HTR-8/SVneo (cell line): ENCODE measurements around the gene CDKAL1.
A peak's percentile ranks its signal among the peaks of the same experiment; 100 is the strongest.

Experiments
- DNase-seq: peaks from one replicate; pipeline ENCODE4 v3.0.0; 2011; ENCODE audit warnings: low spot score, mixed read lengths; ENCODE audit not compliant: insufficient read length
- FAIRE-seq: peaks from 2 replicates; lab custom pipeline; 2011; peaks lifted over from hg19 to GRCh38; lab: Jason Lieb, UNC

The CDKAL1 gene

DNA sequence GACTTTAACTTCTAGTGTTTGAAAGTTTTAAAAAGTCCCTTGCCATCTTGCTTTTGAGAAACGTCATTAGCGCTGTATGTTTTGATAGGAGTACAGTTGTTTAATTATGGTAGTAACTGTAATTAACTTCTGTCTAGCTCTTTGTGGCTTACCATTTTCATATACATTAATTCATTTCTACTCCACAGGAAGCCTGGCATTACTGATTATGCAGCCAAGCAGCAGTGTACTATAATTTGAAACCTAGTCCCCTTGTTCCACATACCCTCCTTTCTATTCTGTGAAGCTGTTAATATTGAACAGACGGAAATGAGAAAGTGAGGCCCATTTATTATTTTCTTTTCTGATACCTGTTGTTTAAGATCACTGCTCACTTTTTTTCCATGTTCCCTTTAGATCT lies 235.4 kb downstream of the CDKAL1 start:
- FAIRE-seq (no peak), DNase-seq (no peak)

DNA sequence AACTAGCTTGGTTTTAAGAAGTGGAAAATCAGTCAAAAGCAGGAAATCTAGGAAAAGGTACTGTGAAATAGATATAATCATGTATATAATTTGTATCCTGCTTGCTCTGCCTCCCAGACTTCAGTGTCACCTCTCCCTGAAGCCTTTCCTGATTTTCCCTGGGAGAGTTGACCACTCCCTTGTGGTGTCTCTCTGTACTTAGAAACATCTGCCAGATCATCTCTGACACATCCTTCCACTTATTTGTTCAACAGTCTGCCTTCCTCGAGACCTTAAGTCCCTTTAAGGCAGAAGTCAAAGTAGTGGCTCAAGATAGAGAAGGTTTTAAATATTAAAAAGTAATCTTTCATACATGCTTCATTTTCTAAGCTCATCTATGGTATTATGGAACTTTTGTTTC lies 236.5 kb downstream of the CDKAL1 start:
- DNase-seq (no peak), FAIRE-seq (no peak)

DNA sequence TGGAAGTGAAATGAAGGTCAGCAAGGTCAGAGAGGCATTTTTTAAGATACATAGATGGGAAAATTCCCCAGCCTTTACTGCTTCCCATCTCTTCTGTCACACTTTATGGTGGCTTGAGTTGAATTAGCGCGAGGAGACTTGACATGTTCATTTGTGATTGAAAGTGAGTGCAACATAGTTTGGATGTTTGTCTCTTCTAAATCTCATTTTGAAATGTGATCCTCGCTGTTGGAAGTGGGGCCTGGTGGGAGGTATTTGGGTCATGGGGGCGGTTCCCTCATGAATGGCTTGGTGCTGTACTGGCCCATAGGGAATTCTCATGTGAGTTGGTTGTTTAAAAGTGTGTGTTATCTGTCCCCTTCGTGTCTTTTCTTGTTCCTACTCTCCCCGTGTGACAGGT lies 237.2 kb downstream of the CDKAL1 start:
- no peak for FAIRE-seq
- DNase-seq = no peak

GRCh38 chr6:20773822-20774221 lies 239.6 kb downstream of the CDKAL1 start:
- DNase-seq (no peak), FAIRE-seq (no peak)

DNA sequence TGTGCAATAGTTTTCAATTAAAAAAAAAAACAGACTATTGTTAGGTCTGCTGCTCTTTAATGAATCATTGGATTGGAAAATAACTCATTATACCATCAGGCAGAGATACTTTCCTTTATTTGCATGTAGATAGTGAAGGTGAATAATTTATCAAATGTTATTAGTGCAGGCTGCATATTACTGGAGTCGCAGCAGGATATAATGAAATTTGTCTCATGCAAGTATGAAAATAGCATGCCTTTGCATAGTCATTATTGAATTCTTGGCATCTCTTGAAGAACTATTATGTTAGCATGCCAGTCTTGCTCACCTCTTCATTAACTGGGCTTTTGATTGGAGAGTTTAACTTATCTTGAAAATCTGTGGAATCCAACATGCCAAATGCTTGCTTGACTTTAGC lies 241.7 kb downstream of the CDKAL1 start:
- FAIRE-seq (no peak), DNase-seq (no peak)

DNA sequence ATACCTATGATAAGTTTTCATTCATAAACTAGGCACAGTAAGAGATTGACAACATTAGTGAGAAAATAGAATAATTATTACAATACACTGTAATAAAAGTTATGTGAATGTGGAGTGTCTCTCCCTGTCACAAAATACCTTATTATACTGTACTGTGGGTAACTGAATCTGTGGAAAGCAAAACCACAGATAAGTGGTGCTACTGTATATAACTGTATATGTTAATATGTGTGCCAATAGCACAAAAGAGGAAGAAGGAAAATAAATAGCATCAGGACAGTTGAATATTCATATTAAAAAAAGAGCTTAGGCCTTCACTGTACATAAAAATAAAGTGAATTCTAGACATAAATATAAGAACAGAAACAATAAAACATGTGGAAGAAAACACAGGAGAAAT lies 243.5 kb downstream of the CDKAL1 start:
- DNase-seq = no peak
- no peak for FAIRE-seq

DNA sequence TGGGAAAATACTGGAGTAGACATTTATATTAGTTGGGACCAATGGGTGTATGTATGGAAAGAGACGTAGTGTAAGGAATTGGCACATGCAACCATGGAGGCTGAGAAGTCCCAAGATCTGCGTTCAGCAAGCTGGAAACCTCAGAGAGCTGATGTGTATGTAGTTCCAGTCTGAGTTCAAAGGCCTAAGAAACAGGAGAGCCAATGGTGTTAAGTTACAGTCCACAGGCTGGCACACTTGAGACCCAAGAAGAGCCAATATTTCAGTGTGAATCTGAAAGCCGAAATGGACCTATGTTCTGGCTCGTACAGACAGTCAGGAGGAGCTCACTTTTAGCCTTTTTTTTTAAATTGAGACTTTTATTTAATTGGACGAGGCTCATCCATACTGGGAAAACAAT lies 244.2 kb downstream of the CDKAL1 start:
- no peak for DNase-seq
- FAIRE-seq = no peak

- FAIRE-seq = no peak
- DNase-seq = no peak
These were observed 244.7 kb downstream of the CDKAL1 start for GRCh38 chr6:20778912-20779311.

- no peak for DNase-seq
- FAIRE-seq = no peak
These were observed 254.9 kb downstream of the CDKAL1 start for GRCh38 chr6:20789162-20789561.

- FAIRE-seq = no peak
- no peak for DNase-seq
These were observed 256.0 kb downstream of the CDKAL1 start for GRCh38 chr6:20790032-20790791.

GRCh38 chr6:20791074-20791473 lies 256.8 kb downstream of the CDKAL1 start:
- no peak for FAIRE-seq

GRCh38 chr6:20791944-20792343 lies 257.7 kb downstream of the CDKAL1 start:
- DNase-seq = no peak
- no peak for FAIRE-seq

More at GRCh38 chr6:20791074-20791473, 256.8 kb downstream of the CDKAL1 start:
- DNase-seq = no peak

GRCh38 chr6:20793174-20793573 lies 258.9 kb downstream of the CDKAL1 start:
- no peak for FAIRE-seq
- DNase-seq = no peak

- no peak for DNase-seq
- no peak for FAIRE-seq
These were observed 263.3 kb downstream of the CDKAL1 start for GRCh38 chr6:20797597-20797996.

DNA sequence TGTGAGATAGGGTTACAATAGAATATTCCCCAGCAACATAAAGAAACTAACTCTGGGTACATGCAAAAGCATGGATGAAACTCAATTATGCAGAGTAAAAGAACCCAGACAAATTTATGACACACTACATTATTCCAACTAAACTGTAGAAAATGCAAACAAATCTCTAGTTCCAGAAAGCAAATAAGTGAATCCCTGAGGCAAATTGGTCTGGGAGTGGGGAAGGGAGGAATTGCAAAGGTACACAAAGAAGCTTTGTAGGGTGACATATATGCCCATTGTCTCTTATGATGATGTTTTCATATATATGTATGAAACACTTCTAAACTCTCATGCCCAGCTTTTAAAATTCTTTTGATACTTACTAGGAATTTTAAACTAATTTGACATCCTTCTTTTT lies 266.0 kb downstream of the CDKAL1 start:
- FAIRE-seq (no peak), DNase-seq (no peak)

DNA sequence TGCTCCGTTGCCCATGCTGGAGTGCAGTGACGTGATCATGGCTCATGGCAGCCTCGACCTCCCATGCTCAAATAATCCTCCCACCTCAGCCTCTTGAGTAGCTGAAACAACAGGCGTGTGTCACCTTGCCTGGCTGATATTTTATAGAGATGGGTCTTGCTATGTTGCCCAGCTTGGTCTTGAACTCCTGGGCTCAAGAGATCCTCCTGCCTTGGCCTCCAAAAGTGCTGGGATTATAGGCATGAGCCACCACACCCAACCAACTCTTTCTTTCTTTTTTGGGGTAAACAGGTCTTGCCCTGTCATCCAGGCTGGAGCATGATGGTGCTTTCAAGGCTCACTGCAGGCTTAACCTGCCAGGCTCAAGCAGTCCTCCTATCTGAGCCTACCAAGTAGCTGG lies 266.4 kb downstream of the CDKAL1 start:
- FAIRE-seq (peak; percentile 67), DNase-seq (no peak)

GRCh38 chr6:20801595-20801994 lies 267.3 kb downstream of the CDKAL1 start:
- no peak for FAIRE-seq
- DNase-seq = no peak

- FAIRE-seq (no peak), DNase-seq (no peak)
These were observed 268.3 kb downstream of the CDKAL1 start for GRCh38 chr6:20802596-20802995.

- FAIRE-seq (no peak), DNase-seq (no peak)
These were observed 270.8 kb downstream of the CDKAL1 start for GRCh38 chr6:20805021-20805420.

DNA sequence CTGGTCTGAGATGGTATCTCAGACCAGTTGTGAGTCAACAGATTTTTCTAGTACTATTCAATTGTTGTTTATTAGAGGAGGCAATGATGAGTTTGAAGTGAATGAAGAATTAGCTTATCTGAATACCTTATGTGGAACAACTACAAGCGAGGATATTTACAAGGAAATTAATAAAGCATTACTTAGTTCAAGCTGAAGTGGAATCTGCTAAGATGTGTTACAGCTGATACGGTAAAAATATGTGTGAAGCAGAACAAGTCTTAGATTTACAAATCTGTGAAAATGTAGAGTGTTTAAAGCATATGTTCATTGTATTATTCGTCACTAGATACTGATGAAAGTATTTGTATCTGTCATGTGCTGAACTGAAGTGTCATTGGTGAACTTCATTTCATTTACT lies 272.4 kb downstream of the CDKAL1 start:
- DNase-seq = no peak
- FAIRE-seq = no peak

DNA sequence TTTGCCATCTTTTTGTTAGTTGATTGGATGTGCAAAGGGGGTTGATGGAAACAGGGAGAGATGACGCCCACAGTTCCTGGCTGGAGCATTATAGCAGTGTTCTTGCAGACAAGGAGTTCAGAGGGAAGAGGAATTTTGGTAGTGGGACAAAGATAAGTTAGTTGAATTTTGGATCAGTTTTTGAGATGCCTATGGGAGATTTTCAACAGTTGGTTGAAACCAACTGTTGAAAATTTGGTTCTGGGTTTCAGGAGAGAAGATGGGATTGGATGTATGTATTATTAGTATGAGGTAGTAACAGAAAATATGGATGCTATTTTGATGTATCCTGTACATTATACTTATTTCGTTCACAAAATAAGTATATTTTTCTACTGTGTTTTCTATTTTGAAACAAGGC lies 274.2 kb downstream of the CDKAL1 start:
- no peak for DNase-seq
- no peak for FAIRE-seq

GRCh38 chr6:20808924-20809323 lies 274.7 kb downstream of the CDKAL1 start:
- FAIRE-seq (no peak), DNase-seq (no peak)
